Dedifferentiated amniotic fluid mesenchymal stem cell (primary cell): ENCODE measurements around the gene CEP152.

Experiments used
- DNase-seq: peaks from one replicate; pipeline ENCODE4 v3.0.0-alpha.2; 2016; ENCODE audit errors: extremely low spot score

The CEP152 gene

GRCh38 chr15:48710952-48711495 is 99.8 kb downstream of the CEP152 start:
- DNase-seq = no peak

- DNase-seq = no peak
These were observed 102.2 kb downstream of the CEP152 start for GRCh38 chr15:48708641-48709040.

GRCh38 chr15:48705381-48705780 is 105.5 kb downstream of the CEP152 start:
- no peak for DNase-seq

- DNase-seq = no peak
These were observed 107.3 kb downstream of the CEP152 start for GRCh38 chr15:48703544-48703943.

- peak; percentile 82 for DNase-seq
These were observed 108.2 kb downstream of the CEP152 start for GRCh38 chr15:48702569-48703236.

- DNase-seq = no peak
These were observed 114.1 kb downstream of the CEP152 start for GRCh38 chr15:48696627-48697312.

GRCh38 chr15:48695827-48696573 is 114.9 kb downstream of the CEP152 start:
- no peak for DNase-seq

- peak; percentile 79 for DNase-seq
These were observed 115.6 kb downstream of the CEP152 start for GRCh38 chr15:48695088-48695826.

- peak; percentile 83 for DNase-seq
These were observed 117.4 kb downstream of the CEP152 start for GRCh38 chr15:48693484-48693883.

GRCh38 chr15:48688493-48688892 is 122.4 kb downstream of the CEP152 start:
- DNase-seq = no peak
